GM11168 (cell line): ENCODE measurements around the gene CALB2.

Source experiments
- in situ Hi-C: fragments of 300-500 bp; cut with MboI; formaldehyde crosslinking; loops from one replicate; pipeline ENCODE4 v1.12.0; 2022; ENCODE audit warnings: low sequenced_read_pairs; ENCODE audit not compliant: unreplicated experiment

CALB2 gene

DNA sequence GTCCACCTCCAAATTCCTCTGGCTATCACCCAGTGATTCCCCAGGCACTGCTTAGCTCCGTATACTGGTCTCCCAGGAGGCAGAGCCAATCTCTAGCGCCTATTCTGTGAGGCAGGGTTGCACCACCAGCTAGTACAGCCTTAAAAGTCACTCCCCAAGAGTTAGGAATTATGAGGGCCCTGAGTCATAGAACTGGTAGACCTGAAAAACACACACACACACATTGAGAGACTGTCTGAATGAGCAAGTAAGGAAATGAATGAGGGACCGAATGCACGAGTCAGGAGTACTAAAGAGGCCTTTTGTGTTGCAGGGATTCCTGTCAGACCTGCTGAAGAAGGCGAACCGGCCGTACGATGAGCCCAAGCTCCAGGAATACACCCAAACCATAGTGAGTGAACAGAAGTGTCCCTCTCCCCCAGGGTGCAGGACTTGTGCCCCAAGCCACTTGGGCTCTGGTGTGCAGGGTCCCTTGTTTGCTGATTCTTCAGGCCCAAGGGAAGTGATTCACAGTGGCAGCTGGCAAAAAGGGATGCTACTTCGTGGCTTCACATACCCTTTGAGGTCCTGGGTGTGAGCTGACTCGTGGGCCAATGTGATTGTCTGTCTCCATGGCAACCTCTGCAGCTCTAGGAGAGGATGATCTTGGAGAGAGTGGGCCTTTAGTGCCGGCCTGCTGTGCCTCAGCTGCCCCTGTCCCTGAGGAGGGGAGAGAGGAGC is 24.7 kb downstream of the CALB2 start:
- in situ Hi-C loops, result no loop called here

DNA sequence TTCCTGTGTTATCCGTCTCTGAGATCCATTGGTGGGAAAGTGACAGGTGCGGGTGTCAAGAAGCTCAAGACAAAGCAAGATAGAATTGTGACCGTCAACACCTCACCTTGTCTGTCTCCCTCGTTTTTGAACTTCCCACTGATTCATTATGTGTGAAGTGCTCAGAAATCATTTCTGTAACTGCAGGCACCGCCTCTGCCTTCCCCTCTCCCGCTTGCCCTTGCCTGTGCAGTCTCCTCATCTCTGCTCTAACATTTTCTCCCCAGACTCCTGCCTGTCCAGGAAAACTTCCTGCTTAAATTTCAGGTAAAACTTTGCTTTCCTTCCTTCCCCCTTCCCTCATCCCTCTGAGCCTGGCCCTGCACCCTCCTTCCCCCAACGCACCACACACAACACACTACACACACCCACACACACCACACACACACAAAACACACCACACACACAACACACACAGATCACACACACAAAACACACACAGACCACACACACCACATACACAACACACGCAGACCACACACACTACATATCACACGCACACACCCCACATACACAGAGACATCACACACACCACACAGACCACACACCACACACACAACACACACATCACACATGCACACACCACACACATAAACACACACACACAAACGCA is 25.7 kb downstream of the CALB2 start:
- in situ Hi-C loops, result no loop called here

DNA sequence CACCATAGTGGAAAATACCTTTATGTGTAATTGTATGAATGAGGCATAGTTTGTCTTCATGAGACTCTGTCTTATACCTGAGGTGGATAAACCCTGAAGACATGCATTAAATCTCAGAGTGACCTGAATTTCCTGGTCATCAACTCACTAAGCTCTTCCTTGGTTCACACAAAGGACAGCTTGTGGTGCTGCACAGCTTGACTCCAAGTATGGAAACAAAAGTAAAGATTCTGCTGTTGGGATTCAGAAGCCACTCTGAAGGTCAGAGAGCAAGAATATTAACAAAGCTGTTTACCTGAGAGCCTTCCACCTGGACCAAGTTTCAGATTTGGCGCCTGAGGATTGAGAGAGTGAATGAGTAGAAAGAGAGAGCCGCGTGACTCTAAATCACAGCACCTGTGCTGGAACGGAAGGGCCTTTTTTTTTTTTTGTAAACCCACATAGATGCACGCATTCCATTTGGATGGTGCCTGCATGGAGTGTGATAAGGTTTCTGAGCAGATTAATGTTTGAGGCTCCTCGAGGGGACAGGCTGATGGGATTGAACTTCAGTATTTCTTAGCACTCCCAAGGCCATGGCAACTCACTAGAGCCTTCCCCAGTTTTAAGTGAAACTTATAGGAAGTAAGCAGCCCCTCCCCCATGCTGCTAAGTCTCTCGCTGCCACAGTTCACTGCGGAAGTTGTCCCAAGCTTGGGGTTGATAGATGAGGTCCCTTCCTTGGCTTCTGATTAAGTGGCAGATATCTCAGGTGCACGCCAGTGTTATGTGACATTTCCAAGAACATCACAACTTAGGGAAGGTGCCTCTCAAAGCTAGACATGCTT is 28.7 kb downstream of the CALB2 start:
- in situ Hi-C loops, result no loop called here

DNA sequence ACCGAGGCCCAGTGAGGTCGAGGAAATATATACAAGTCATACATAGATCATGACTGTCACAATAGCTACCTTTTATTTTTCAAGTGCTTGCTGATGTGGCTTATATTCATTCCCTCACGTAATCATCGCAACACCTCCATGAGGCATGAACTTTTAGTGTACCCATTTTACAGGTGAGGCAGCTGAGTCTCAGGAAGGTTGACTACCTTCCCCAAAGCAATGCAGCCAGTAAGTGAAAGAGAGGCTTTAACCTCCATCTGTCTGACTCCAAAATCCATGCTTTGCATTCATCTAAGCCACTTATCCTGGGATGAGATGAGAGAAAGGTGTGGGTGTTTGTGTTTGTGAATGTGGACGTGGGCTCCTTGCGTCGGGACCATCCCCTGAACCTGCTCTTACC is 30.8 kb downstream of the CALB2 start:
- in situ Hi-C loops, result no loop called here

DNA sequence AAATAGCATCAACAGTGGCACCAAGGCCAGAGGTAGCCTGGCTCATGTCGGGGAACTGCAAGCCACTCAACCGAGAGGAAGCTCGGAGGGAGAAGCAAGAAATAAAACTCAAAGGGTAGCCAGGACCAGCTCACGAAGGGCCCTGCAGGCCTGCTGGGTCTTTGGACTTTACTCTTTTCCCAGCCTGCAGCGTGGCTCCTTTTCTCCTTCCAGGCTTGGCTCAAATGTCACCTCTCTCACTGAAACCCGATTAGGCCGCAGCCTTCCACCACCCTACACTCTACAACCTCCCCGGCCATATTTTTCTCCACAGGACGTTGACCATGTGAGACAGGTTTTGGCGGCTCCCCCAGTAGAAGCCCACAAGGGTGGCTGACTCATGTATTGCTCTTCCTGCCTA is 38.1 kb downstream of the CALB2 start:
- in situ Hi-C loops, result no loop called here

DNA sequence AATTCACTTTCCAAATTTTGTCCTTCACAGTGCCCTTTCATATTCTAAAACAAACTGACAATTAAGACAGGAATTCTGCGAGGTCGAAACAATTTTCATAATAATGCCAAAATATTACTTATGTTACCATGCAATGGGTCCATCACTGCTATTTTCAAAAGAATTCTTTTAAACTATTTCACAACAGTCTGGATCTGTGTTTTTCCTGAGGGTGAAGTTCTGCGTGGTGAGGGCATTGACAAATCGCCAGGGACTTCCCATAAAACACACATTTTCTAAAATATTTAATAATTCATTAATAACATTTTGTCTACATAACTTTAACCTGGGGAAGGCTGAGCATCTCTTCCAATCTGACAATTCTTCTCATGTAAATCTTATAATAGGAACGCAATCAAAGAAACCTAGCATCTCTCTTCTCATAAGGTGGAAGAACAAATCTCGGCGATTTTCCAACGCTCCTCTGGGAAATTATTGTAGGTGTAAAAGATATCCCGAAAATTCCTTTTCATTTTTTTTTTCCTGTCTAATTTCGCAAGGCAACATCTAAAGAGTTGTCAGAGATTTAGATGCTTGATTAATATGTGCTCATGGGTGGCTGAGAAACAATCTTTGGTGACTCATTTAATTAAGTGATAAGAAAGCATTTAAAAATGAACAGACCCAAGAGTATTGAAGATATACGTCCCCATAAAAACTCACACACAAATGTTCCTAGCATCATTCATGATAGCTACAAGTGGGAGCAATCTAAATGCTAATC is 41.5 kb downstream of the CALB2 start:
- in situ Hi-C loops, result no loop called here

DNA sequence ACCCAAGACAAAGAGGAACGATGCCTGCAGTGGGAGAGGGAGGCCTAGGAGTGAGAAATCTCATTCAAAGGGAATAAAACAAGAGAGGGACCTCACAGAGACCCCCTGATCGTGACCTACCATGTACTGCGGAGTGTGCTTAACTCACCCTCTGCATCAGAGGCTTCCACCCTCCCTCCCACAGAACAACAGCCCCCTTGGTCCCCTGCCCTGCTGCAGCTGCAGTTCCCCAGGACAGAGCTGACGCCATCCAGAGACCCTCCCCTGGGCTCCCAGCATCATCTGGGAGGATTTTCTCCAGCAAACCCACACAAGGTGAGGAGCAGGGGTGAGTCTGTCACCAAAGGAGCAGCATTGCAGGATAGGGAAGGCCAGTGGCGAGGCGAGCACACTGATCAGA is 43.5 kb downstream of the CALB2 start:
- in situ Hi-C loops, result no loop called here

DNA sequence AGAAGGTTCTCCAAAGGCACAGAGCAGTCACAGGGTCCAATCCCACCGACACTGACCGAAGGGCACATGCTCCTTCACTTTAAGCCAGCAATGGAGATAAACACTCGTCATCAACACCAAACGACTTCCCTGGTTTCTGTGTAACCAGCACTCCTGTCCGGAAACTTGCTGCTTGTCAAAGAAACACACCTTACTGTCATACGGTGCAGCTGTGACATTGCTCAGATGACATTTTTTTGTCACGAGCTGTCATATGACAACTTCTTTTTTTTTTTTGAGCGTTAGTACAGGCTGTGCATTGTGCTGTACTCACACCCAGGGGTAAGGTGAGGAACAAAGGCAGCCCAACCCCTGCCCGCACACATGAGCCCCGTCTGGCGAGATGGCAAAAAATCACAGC is 44.2 kb downstream of the CALB2 start:
- in situ Hi-C loops, result no loop called here

DNA sequence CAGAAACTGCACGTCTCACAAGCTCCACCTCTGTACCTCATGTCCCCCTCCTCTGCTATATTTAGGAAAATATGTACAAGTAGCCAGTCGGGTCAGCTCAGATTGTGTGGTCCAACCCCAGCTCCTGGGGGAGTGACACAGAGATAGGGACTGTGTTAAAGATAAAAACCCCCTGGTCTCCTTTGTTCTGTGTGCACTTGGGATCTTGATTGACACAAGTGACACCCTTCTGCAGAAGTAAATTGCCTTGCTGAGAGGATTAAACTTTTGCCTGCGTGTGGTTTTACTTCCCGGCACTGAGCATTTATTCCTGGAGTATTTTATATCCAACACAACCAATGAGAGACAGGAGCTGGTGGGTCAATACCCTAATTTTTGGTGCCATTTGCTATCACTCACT is 45.8 kb downstream of the CALB2 start:
- in situ Hi-C loops, result no loop called here

DNA sequence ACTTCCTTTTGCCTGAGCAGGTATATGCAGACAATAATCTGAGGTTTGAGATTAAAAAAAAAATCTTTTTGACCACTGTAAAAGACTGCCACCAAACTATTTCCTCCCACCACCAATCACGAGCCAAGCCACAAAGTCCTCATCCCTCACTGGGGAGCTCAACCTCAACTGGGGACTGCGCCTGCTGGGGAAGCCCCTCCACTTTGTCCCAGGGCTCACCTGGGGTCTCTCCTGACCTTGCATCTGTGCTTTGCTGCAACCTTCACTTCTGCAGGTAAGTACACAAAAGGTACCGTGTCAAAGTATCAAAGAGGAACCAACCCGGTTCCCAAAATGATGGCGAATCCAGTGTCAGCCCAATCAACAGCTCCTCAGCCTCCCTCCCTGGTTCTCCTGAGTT is 47.8 kb downstream of the CALB2 start:
- in situ Hi-C loops, result no loop called here

DNA sequence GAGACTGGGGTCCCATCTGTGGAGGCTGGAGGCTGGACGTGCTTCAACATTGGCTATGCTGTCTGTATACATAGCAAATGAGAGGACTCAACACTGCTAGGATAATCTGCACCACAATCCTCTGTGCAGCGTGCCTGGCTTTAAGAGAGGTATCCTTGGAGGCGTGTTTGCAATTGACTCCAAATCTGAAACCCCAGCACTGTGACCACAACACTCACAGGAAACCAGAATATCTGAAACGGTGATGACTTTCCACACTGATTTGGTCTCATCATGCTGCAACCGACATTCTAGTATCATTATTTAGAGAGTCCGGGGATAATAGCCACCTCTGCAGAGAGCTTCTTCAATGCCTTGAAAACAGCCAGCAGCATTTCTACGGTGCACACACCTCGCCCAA is 48.2 kb downstream of the CALB2 start:
- in situ Hi-C loops, result no loop called here

DNA sequence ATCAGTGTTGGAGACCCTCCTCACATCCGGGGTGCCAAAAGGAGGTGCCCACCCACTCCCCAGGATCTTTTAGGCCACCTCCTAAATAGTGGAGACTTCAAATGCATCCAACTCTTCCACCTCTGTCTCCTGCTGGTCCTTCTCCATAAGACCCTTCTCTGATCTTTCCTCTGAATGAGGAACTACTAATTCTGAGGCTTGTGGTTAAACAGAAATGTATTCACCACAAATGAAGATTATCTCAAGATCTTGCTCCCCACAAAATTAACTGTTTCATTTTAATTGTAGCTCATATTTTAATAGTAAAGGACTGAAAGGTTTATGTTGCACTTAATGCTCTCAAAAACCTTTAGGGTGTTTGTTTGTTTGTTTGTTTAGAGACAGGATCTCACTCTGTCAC is 49.2 kb downstream of the CALB2 start:
- in situ Hi-C loops, result no loop called here

DNA sequence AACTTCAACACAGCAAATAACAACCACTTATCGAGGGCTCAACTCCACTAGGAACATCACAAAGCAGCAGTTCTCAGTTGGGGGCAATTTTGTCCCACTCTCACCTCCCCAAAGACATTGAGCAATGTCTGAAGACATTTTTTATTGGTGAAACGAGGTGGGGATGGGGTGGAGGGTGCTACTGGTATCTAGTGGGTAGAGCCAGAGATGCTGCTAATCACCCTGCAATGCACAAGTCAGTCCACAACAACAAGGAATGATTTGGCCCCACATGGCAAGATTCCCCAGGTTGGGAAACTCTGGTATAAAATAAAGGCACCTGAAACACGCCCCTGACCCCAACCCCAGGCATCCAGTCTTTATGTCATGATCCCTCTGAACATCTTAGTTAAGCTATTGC is 50.0 kb downstream of the CALB2 start:
- in situ Hi-C loops, result no loop called here

DNA sequence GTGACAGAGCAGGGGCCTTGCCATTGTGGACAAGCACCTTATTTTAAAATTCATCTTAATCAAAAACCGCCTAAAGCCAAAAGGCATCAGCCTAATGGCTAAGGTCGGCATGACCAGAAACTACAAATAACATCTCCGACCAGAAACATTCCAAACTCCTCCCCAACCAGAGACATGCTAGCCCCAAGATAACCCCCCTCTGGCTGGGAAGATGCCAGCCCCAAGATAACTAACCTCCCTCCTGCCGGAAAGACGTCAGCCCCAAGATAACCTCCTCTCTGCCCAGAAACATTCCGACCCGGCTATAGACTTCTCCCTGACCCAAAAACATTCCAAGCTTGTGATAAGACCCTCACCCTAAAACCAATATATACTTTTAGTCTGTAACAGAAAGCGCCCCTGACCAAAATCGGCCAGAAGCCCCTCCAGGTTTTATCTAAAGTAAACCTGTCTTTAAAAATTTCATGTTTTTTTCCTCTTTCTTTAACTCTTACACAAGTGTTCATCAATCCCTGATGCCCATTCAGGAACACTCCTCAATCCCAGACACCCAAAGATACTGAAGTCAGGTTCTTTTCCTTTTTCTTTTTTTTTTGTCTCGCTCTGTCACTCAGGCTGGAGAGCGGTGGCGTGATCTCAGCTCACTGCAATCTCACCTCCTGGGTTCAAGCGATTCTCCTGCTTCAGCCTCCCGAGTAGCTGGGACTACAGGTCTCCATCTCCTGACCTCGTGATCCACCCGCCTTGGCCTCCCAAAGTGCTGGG is 50.7 kb downstream of the CALB2 start:
- in situ Hi-C loops, result no loop called here

DNA sequence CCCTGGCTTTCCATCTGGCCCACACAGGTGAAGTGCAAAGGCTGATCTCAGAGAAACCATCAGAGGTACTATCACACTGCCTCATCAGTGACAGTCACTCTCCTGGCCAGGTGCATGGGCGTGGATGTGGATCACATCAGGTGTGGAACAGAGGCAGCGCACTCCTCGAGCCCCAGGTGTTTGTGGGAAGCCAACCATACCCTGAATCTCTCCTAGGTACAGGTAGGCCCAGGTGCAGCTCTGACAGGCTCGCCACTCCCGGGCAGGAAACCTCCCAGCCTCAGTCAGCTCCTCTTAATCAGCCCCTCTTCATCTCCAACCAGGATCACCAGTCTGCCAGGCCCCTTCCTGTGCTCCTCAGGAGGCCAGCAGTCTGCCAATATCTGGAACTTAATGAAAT is 51.6 kb downstream of the CALB2 start:
- in situ Hi-C loops, result loop anchor here (10.0 kb wide), 1 partner anchor 205 kb away; no protein-coding TSS in a partner anchor

DNA sequence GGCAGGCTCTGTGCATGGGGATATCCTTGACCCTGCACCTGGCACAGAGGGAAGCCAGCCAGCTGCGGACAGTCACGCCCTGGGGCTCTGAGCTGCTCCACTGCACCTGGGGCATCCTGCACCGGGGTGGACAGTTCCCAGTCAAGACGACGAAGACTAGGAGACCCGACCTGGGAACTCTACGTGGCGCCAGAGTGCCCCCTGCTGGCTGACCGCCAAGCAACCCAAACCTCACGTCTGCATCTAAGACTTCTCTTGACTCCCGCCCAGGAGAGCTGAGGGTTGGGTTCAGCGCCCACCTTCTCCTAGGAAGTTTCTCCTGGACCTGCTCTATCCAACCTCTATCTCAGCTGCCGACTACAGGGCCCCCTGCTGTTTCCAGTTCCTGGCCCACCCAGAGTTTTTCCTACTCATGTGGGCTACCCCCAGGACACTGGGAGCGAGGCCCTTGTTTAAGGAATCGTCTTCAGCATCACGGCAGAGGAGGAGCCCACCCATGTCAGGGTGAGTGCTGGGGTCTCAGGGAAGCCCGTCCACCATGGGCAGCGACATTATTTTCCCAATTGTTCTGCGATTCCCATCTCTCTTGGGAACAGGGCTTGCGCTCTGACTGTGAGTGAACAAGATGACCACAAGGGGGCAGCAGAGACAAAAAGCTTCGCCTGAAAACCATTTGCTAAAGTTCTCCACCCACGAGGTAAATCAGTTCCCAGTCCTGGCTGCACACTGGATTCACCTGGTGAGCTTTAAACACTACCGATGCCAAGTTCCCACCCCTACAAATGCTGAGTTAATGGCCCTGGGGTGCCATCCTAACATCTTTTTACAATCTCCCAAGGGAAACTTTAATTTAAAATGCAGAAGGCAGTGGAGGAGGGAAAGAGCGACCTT is 54.0 kb downstream of the CALB2 start:
- in situ Hi-C loops, result loop anchor here (10.0 kb wide), 1 partner anchor 202 kb away; no protein-coding TSS in a partner anchor

DNA sequence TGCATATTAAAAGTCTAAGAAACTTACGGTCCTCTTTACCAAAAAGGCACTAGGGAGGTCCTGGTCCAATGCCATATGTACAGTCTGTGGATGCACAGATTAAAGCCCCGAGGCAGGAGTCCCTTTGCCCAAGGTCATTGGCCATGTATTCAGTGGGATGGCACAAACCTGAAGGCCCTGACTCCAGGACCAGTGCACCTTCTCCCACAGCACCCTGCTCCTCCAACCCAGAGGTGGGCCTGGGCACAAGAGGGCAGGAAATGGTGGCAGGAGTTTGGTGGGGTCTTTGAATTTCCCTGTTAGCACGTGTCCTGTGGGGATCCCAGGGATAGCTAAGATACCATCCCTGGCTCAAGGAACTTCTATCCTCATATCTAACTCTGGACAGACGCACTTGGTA is 54.8 kb downstream of the CALB2 start:
- in situ Hi-C loops, result loop anchor here (10.0 kb wide), 1 partner anchor 201 kb away; no protein-coding TSS in a partner anchor

DNA sequence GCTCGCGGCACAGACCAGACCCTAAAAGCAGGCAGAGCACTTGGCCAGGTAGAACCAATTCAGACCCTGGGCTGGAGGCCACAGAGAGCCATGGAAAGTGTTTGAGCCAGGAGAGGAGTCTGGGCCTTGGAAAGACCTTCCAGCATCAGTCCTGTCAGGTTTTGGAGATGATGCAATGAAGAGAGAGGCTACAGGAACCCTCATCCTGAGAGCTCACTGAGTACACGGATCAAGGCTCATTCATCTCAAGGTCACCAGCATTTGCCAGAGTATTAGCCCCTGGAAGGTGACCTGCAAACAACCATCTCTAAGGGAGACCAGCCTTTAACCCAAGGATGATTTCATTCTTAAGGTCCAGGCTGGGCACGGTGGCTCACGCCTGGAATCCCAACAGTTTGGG is 55.5 kb downstream of the CALB2 start:
- in situ Hi-C loops, result loop anchor here (10.0 kb wide), 1 partner anchor 201 kb away; no protein-coding TSS in a partner anchor

DNA sequence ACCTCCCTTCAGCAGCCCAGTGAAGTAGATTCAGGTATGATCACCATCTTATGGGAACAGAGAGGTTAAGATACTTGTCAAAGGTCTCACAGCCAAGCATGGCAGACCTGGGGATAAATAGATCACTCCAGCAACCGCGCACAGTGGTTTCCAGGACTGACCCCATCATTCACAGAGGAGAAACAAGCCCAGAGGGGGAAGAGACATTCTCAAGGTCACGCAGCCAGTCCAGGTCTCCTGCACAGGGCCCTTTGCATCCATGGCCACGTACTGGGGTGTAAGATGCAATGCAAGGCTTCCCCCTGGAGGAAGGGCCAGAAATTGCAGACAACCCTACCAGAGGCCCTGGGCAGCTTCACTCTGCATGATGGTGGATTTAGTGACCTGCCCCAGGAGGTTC is 63.4 kb downstream of the CALB2 start:
- in situ Hi-C loops, result no loop called here
